Prostate gland (tissue), 2 donors: ENCODE results near the gene PNPT1.
A peak's percentile ranks its signal among the peaks of the same experiment; 100 is the strongest.

Experiments
- POLR2AphosphoS5 ChIP-seq: sonication (generic); formaldehyde crosslinking; IDR thresholded peaks from one replicate; pipeline ENCODE4 v1.6.1; 2017; ENCODE audit warnings: antibody characterized with exemption
- TF ChIP-seq, protein P1 (sequence below), 4 experiments: fragments of 200-600 bp in 2 of 4; fragments of 450-650 bp in 2 of 4; sonication (generic) in 2 of 4; IDR thresholded peaks; 1 replicate in 3 of 4; 2 replicates in 1 of 4; pipeline ENCODE4 v1.5.1; 2016 to 2019; ENCODE audit warnings: antibody characterized with exemption in 4 of 4, mild to moderate bottlenecking in 2 of 4, moderate library complexity in 2 of 4

DNA sequence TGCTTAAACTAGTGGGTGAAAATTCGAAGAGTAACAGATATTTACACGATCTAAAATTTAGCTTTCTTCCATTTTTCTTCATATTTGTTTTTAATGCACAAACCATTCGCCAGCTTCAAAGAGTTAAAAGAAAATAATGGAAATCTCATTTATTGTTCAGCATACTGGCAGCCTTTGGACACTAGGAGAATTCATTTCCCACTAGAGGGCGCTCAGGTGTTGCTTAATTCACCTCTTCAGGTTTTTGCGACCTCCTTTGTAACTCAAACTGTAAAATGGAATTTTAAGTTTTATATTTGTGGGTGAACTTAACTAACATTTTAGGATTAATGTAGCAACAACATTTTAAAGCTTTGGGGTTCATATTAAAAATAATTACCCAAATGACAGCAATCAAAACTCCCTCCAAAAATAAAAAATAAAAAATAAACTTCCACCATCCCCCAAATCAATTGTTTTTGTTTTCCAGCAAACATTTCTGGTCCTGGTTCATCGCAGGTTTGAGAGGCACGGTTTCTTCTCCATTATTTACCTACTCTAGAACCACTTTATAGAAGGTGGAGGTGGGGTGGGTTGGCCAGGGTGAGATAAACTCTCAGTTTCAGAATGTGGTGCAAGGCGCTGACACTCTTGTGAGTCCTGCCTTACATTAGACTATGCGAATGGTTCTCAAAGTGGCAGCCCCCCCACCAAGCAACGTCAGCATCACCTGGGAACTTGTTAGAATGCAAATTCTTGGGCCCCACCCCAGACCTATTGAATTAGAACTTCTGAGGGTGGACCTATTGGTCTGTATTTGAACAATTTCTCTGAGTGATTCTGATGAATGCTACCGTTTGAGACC lies 24.7 kb upstream of the PNPT1 start:
- TF ChIP-seq, protein P1, sequence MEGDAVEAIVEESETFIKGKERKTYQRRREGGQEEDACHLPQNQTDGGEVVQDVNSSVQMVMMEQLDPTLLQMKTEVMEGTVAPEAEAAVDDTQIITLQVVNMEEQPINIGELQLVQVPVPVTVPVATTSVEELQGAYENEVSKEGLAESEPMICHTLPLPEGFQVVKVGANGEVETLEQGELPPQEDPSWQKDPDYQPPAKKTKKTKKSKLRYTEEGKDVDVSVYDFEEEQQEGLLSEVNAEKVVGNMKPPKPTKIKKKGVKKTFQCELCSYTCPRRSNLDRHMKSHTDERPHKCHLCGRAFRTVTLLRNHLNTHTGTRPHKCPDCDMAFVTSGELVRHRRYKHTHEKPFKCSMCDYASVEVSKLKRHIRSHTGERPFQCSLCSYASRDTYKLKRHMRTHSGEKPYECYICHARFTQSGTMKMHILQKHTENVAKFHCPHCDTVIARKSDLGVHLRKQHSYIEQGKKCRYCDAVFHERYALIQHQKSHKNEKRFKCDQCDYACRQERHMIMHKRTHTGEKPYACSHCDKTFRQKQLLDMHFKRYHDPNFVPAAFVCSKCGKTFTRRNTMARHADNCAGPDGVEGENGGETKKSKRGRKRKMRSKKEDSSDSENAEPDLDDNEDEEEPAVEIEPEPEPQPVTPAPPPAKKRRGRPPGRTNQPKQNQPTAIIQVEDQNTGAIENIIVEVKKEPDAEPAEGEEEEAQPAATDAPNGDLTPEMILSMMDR (IDR thresholded peaks at IDR 0.05), result peak; percentile 64 to 77 (median 72)
- no peak for TF ChIP-seq POLR2AphosphoS5
